ENCODE data around the gene NOTCH4.

Gene NOTCH4

DNA sequence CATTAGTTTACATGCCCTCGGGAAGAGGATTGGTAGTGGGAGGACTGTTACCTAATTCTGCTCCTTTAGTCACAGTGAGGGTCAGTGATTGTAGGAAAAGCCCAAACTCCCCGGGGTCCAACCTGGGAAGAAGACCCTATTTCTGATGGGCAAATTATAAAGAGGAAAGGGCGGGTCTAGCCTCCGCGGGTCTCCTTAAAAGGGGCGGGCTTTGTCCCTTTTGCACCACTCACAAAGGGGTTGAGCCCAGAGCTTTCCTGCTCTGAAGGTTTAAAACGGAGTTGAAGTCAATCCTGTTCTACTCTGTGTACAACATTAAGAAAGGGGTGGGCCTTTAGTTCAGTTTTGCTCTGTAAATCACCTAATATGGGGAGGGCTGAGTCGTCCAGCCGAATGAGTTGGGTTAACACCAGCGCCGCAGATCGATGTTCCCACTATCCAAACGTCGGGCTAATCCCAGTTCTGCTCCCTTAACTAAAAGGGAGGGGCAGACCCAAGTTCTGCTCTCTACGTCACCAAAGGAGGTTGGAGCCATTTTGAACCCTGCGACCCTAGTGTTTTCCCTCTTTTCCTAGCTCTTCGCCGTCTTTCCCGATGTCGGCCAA is 46.6 kb downstream of the NOTCH4 start (continued):
- TF ChIP-seq ZEB2 (tag by site-specific recombination; IDR thresholded peaks at IDR 0.05) (no peak; the same call in none of the 2 replicates), ZNF37A (tag by site-specific recombination; IDR thresholded peaks at IDR 0.05) (no peak), OSR2 (tag by site-specific recombination; IDR thresholded peaks at IDR 0.05) (no peak), ZNF112 (tag by site-specific recombination; IDR thresholded peaks at IDR 0.05) (no peak), ZNF549 (tag by site-specific recombination; IDR thresholded peaks at IDR 0.05) (no peak), ZBTB48 (tag by site-specific recombination; IDR thresholded peaks at IDR 0.05) (peak; percentile 86), ZNF600 (tag by site-specific recombination; IDR thresholded peaks at IDR 0.05) (peak; percentile 22; the same call in 1 of the 2 replicates), ZNF433 (tag by site-specific recombination; IDR thresholded peaks at IDR 0.05; ENCODE audit: low read depth) (no peak), YY1 (tag by site-specific recombination; IDR thresholded peaks at IDR 0.05) (peak; percentile 77; the same call in 1 of the 2 replicates)
- TF ChIP-seq, protein P1, sequence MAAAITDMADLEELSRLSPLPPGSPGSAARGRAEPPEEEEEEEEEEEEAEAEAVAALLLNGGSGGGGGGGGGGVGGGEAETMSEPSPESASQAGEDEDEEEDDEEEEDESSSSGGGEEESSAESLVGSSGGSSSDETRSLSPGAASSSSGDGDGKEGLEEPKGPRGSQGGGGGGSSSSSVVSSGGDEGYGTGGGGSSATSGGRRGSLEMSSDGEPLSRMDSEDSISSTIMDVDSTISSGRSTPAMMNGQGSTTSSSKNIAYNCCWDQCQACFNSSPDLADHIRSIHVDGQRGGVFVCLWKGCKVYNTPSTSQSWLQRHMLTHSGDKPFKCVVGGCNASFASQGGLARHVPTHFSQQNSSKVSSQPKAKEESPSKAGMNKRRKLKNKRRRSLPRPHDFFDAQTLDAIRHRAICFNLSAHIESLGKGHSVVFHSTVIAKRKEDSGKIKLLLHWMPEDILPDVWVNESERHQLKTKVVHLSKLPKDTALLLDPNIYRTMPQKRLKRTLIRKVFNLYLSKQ (tag by site-specific recombination; IDR thresholded peaks at IDR 0.05; ENCODE audit: borderline replicate concordance), result no peak
- TF ChIP-seq, protein P2, sequence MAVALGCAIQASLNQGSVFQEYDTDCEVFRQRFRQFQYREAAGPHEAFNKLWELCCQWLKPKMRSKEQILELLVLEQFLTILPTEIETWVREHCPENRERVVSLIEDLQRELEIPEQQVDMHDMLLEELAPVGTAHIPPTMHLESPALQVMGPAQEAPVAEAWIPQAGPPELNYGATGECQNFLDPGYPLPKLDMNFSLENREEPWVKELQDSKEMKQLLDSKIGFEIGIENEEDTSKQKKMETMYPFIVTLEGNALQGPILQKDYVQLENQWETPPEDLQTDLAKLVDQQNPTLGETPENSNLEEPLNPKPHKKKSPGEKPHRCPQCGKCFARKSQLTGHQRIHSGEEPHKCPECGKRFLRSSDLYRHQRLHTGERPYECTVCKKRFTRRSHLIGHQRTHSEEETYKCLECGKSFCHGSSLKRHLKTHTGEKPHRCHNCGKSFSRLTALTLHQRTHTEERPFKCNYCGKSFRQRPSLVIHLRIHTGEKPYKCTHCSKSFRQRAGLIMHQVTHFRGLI (tag by site-specific recombination; IDR thresholded peaks at IDR 0.05), result 0 out of 2 replicates have a peak, but pooled peaks have one; percentile 25
- TF ChIP-seq, protein P3, sequence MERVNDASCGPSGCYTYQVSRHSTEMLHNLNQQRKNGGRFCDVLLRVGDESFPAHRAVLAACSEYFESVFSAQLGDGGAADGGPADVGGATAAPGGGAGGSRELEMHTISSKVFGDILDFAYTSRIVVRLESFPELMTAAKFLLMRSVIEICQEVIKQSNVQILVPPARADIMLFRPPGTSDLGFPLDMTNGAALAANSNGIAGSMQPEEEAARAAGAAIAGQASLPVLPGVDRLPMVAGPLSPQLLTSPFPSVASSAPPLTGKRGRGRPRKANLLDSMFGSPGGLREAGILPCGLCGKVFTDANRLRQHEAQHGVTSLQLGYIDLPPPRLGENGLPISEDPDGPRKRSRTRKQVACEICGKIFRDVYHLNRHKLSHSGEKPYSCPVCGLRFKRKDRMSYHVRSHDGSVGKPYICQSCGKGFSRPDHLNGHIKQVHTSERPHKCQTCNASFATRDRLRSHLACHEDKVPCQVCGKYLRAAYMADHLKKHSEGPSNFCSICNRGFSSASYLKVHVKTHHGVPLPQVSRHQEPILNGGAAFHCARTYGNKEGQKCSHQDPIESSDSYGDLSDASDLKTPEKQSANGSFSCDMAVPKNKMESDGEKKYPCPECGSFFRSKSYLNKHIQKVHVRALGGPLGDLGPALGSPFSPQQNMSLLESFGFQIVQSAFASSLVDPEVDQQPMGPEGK (tag by site-specific recombination; IDR thresholded peaks at IDR 0.05), result peak; percentile 70; the same call in 1 of the 2 replicates

DNA sequence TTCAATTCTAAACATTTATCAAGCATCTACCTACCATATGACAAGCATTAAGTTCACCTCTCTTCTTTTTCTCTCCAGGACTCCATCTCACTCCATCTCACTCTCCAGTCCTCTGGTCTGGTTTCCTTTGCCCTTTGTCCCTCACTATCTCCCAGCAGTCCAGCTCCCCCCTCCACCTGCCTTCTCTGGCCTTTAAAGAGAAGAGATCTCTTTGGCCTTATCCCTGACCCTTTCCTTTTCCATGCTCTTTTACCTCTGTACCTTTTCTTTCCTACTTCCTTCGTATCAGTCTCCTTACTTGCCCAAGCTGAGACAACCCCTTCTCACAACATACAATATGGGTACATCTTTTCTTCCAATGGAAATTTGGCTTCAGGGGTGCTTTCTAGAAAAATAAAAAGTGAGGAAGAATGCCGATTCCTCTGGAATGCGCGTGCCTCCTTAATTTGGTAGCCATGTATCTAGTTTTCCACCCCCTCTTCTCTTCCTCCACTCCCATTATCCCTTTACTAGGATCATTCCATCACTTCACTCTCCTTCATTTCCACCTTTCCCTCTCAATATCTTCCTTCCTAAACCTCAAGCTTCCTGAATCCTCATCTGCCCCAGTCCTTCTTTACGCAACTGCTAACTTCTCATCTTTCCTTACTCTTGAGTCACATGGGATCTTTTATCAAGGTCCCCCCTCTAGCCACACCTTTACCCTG is 47.2 kb downstream of the NOTCH4 start:
- Histone ChIP-seq H3K27ac (ENCODE audit: extremely low read depth, low read depth, low read length) (peak overlapping the region; percentile 80), H3K4me3 (ENCODE audit: low read depth, low read length) (peak overlapping the region; percentile 48), H3K36me3 (ENCODE audit: control insufficient read depth in 2 of 2, insufficient read depth in 1 of 2, low read length in 2 of 2) (peaks cover 0 to 29% of the 10 kb centered on the region in 2 experiments; a peak in 2 of 3 replicates), H3K4me1 (ENCODE audit: control insufficient read depth, insufficient read depth, low read length) (peaks cover 14% of the 10 kb centered on the region), H3K9me3 (ENCODE audit: control insufficient read depth, insufficient read depth, low read depth, low read length) (no peaks in the 10 kb centered on the region)
- POLR2A ChIA-PET, result interaction anchor here (0.6 to 2.5 kb wide), 22 partner anchors 7 to 1028 kb away, joined by 3 to 38 read pairs (median 5); partner anchors contain the start of genes ATF6B, EGFL8, FKBPL and GPSM3
- CTCF ChIA-PET, result interaction anchor here (0.6 to 1.6 kb wide), 8 partner anchors 9 to 78 kb away, joined by 3 to 15 read pairs (median 4); no protein-coding TSS in a partner anchor
- TF ChIP-seq ZNF23 (tag by site-specific recombination; IDR thresholded peaks at IDR 0.05; ENCODE audit: borderline replicate concordance) (no peak), ZNF311 (tag by site-specific recombination; IDR thresholded peaks at IDR 0.05; ENCODE audit: borderline replicate concordance) (no peak), ZSCAN16 (tag by site-specific recombination; IDR thresholded peaks at IDR 0.05) (no peak), BCL11B (tag by site-specific recombination; IDR thresholded peaks at IDR 0.05; ENCODE audit: low read depth) (0 out of 2 replicates have a peak, but pooled peaks have one; percentile 5), ZNF391 (tag by site-specific recombination; IDR thresholded peaks at IDR 0.05; ENCODE audit: borderline replicate concordance, low read depth) (0 out of 2 replicates have a peak, but pooled peaks have one; percentile 44), ZNF776 (tag by site-specific recombination; IDR thresholded peaks at IDR 0.05; ENCODE audit: borderline replicate concordance) (no peak), ZNF658 (tag by site-specific recombination; IDR thresholded peaks at IDR 0.05) (no peak), ZNF174 (tag by site-specific recombination; IDR thresholded peaks at IDR 0.05) (no peak), ZNF544 (tag by site-specific recombination; IDR thresholded peaks at IDR 0.05) (no peak), ZNF76 (tag by site-specific recombination; IDR thresholded peaks at IDR 0.05; ENCODE audit: borderline replicate concordance, low read depth) (no peak), ZNF433 (tag by site-specific recombination; IDR thresholded peaks at IDR 0.05; ENCODE audit: low read depth) (no peak)
- TF ChIP-seq, protein P4, sequence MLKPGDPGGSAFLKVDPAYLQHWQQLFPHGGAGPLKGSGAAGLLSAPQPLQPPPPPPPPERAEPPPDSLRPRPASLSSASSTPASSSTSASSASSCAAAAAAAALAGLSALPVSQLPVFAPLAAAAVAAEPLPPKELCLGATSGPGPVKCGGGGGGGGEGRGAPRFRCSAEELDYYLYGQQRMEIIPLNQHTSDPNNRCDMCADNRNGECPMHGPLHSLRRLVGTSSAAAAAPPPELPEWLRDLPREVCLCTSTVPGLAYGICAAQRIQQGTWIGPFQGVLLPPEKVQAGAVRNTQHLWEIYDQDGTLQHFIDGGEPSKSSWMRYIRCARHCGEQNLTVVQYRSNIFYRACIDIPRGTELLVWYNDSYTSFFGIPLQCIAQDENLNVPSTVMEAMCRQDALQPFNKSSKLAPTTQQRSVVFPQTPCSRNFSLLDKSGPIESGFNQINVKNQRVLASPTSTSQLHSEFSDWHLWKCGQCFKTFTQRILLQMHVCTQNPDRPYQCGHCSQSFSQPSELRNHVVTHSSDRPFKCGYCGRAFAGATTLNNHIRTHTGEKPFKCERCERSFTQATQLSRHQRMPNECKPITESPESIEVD (tag by site-specific recombination; IDR thresholded peaks at IDR 0.05), result no peak
- TF ChIP-seq, protein P5, sequence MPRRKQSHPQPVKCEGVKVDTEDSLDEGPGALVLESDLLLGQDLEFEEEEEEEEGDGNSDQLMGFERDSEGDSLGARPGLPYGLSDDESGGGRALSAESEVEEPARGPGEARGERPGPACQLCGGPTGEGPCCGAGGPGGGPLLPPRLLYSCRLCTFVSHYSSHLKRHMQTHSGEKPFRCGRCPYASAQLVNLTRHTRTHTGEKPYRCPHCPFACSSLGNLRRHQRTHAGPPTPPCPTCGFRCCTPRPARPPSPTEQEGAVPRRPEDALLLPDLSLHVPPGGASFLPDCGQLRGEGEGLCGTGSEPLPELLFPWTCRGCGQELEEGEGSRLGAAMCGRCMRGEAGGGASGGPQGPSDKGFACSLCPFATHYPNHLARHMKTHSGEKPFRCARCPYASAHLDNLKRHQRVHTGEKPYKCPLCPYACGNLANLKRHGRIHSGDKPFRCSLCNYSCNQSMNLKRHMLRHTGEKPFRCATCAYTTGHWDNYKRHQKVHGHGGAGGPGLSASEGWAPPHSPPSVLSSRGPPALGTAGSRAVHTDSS (tag by site-specific recombination; IDR thresholded peaks at IDR 0.05), result no peak
- TF ChIP-seq, protein P6, sequence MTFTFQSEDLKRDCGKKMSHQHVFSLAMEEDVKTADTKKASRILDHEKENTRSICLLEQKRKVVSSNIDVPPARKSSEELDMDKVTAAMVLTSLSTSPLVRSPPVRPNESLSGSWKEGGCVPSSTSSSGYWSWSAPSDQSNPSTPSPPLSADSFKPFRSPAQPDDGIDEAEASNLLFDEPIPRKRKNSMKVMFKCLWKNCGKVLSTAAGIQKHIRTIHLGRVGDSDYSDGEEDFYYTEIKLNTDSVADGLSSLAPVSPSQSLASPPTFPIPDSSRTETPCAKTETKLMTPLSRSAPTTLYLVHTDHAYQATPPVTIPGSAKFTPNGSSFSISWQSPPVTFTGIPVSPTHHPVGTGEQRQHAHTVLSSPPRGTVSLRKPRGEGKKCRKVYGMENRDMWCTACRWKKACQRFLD (tag by site-specific recombination; IDR thresholded peaks at IDR 0.05), result no peak

All from HEK293 (cell line).